HG03064 (cell line): ENCODE data around the gene C1QTNF2.

Experiments used
- ATAC-seq: cut with Tn5 transposase; IDR thresholded peaks from one replicate; pipeline ENCODE4 v1.9.1; 2021; ENCODE audit warnings: low read depth; ENCODE audit not compliant: unreplicated experiment

Gene C1QTNF2

DNA sequence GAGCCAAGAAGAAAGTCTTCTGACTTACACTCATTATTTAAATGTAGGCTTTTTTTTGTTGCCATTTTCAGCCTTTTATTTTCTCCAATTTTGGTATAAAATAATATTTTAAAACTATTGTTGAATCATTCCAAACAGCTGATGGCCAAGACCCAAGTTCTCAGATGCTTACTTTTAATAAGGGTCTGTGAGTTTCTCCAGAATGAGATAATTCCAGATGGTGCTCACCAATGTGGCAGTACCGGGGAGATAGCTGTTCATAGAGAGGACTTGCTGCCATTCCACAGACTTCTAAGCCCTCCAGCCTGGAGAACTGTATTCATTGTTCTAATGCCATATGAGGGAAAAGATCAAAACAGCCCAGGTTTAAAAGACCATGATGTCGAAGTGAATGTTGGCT is 5.3 kb upstream of the C1QTNF2 start:
- ATAC-seq = no peak

DNA sequence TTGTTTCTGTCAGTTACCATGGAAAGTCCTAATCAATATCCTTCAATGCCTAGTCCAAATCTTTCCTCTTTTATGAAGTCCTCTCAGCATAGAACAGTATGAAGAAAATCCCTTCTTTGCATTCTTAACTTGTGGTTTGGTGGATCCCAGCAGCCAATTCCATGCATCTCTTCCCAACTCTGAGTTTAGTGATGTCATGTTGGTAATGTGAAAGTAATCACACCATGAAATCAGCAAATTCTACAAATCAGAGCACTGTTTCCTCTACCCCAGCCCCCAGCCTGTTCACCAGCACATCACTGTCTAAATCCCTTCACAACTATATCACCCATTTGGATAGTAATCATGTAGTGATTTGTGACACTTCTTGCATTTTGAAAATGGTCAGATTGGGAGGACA is 4.7 kb upstream of the C1QTNF2 start:
- ATAC-seq = no peak

DNA sequence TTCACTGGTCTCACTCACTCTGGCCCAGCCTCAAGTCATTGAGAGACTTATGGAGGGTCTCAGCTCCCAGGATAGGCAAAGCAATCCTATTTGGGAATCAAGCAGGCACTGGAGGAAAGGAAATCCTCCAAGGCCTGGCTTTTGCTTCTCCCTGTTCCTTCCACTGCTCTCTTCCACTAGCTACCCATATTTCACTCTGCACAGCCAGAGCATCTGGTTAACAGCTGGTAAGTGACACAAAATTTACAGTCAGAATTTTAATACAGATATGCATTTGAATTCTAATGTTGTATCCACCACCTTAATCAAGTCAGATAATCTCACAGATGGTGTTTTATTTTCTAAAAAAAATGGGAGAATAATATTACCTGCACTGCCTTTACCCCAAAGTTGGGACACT is 868 bp upstream of the C1QTNF2 start:
- no peak for ATAC-seq

DNA sequence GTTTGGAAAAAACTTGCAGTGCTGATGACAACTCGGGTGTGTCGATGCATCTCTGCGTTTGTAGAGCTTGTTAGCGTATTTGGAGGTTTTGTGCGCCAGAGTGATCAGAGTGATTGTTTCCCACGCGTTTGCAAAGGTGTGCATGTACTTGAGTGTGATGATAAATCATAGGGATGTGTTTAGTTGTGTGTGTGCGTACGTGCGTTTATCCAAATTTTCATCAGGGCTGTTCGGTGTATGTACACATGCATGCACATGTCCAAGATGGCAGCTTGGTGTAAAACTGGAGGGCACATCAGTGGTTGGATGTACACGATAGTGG is 248 bp upstream of the C1QTNF2 start:
- no peak for ATAC-seq

DNA sequence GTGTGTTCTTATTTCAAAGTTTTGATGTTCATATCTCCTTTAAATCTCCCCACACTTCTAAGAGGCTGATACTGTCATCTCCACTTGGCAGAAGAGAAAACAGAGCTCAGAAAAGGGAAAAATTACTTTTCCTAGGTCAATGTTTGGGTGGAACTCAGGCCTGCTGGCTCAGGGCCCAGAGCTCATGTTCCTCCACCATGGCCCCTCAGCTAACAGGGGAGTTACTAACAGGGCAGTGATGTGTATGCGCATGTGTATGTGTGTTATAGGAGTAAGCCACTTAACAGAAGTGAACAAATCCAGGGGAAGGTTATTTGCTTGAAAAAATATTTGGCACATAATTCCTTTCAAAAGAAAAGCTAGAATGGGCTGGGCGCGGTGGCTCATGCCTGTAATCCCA is 2.5 kb downstream of the C1QTNF2 start:
- no peak for ATAC-seq

DNA sequence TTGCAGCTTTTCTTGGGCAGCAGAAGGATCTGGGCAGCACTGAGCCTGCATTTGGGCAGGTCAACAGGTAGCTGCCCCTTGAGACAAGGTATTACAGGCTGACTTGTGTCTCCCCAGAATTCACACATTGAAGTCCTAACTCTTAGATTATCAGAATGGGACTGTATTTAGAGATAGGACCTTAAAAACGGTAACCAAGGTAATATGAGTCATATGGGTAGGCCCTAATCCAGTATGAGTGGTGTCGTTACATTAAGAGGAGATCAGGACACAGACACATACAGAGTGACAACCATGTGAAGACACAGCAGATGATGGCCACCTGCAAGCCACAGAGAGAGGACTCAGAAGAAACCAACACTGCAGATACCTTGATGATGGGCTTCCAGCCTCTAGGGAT is 3.2 kb downstream of the C1QTNF2 start:
- no peak for ATAC-seq

DNA sequence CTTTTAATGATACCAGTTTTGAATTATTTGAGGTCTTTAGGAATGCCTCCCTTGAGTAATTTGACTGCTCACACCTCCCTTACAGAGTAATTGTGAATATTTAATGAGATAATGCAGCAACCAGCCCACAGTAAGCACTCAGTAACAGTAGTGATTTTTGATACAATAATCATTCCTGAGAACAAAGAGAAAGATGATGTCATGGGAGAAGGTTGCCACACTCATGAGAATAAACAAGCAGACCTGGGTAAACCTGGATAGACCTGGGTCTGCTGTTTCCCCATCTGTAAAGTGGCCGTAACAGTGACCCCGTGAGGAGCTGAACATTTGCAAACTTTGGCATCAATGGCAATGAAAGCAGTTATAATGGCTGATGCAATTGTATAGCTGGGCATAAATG is 4.2 kb downstream of the C1QTNF2 start:
- no peak for ATAC-seq

DNA sequence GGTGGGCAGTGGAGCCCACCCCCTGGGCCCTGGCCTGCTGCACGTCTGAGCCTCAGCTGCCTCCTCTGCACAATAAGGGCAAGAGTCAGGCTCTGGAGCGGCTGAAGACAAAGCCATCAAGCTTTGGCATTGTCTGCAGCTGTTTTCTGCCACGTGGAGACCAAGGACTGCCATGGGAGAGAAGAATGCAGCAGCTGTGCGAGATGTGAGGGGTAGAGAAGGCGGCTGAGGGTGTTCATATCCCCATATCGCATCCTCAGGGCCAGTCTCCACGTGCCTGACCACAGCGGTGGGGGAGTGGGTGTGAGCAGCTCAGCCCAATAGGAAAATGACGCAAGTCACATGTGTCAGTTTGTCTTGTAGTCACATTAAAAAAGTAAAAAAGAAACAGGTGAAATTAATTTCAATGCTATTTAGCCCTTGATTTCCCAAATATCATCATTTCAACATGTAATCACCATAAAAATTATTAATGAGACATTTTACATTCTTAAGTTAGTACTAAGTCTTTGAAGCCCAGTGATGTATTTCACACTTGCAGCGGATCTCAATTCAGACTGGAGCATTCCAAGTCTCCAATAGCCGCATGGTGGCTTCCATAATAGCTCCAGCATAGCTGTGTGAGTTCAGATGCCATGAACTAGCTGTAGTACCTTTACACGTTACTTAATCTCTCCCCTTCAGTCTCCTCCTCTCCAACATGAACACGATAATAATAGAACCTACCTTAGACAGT is 6.6 kb downstream of the C1QTNF2 start:
- ATAC-seq = no peak

DNA sequence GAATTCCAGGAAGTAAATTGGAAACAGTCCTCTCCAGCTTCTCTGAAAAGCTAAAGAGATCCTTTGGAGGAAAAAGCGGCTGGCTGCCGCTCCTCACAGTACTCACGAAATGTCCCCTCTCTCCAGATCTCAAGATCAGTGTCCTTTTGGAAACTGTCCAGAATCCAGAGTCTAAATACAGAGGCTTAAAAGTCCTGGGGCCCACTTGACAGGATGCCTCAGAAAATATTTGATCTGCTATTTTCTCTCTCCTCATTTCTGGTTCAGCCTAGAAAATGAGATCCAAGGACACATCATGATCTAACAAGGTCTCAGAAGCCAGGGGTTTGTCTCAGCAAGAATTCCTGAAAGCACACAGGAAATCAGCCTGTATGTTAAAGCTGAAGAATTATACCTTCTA is 7.2 kb downstream of the C1QTNF2 start:
- ATAC-seq = no peak

DNA sequence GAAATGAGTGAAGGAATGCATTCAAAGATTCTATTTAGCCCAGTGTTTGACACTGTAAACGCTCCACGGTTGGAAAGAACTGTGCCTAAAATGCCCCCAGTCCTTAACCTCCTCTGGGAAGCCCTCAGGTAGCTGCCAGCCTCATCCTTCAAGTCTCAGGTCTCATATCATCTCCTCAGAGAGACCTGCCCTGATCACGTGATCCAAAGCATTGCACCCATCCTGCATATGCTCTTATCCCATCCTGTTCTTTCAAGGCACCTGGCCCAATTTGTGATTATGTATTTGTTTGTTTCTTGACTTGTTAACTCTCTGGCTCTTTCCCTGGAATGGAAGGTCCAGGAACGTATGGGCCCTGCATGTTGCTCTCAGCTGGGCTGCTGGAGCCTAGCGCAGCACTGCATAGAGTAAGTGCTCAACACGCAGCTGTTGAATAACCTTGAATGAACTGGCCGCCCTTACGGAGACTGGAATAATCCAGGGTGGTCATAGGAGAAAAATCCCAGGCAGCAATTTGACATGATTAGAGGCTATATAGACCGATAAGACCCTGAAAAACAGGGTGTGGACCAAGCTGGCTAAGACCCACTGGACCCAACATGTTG is 8.7 kb downstream of the C1QTNF2 start:
- ATAC-seq = no peak

DNA sequence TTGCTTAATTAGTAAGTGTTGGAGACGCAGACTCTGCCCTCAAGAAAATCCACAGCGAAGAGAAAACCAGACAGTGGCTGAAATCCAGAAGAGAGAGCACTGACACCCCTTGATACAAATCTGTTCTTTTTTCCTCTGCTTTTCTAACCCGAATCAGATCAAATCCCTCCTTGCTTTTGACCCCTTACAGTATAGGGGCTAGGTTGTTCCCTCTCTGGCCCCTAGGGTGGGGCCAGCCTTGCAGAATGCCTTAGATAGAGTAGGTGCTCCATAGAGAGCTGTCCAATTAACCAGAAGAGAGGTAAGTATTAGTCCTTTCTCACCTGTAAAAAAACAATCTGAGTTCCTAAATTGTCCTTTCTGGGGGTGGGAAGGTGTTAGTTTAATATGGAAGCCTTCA is 10.1 kb downstream of the C1QTNF2 start:
- ATAC-seq = no peak

DNA sequence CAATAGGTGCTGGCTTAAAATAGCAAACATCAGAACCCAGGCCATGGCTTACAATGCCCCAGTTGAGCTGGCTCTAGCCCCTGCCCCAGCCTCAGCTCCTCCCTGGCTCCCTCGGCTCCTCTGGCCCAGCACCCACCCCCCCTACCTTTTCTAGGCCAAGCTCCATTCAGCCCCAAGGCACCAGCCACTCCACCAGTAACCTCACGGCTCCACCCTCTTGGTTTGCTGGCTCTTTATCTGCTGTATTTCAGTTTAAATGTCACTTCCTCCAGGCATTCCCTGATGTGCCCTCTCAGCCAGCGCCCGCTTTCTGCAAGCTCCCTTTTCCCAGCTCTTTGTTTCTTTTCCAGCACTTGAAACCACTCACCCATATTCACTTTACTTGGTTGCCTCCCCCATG is 10.6 kb downstream of the C1QTNF2 start:
- ATAC-seq = no peak

DNA sequence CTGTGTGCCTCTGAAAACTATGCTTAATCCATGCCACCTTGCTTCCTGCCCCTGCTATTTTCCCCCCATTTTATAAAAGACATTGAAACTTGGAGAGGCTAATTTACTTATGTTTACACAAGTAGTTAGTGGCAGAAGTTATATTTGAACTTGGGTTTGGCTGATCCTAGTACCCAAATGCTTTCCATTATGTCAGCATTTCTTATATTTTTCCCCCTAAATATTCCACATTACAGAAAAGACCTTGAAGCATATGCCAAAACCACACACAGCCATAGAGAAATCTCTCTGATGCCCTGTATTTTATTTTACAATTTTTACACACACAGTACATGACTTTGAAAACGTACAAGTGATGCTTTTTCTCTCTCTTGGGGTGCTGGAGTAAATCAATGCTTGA is 11.2 kb downstream of the C1QTNF2 start:
- no peak for ATAC-seq

DNA sequence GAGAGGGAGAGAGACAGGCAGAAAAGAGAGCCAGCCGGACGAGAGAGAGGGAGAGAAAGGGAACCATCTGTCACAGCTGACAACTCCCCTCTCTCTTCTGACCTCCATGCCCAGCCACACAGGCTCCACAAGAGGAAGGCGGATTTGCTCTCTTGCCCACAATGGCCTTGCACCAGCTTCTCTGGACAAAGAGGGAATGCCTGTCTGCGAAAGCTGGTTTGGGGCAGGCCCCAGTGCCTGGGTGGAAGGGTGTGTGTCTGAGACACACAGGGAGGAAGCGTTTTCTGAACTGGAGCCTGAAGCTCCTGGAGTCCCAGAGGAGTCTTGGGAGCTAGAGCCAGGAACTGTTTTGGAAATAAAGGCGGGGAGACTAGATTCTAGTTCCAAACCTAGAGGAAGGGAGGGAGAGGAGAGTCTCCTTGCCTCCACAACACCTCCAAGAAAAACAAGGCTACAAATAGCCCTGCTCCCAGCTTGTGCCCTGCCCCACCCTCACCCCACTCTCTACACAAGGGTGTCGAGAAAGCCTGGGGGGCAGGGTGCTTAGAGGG is 12.5 kb downstream of the C1QTNF2 start:
- ATAC-seq = no peak

DNA sequence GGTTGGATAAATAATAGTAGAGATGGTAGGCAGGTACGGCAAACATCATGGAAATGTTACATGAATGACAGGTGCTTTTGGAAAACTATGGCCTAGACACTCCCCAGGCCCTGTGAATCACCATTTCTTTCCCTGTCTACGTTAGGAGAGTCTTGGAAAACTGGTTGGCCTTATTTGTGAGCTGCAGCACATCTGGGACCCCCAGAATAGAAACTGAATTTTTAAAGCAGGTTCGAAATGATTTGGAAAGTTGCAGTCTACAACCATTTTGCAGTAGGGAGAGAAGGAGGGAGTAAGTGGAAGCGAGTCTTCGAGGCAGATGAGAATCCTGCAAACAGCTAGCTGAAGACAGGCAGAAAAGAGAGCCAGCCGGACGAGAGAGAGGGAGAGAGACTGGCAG is 13.0 kb downstream of the C1QTNF2 start:
- no peak for ATAC-seq

DNA sequence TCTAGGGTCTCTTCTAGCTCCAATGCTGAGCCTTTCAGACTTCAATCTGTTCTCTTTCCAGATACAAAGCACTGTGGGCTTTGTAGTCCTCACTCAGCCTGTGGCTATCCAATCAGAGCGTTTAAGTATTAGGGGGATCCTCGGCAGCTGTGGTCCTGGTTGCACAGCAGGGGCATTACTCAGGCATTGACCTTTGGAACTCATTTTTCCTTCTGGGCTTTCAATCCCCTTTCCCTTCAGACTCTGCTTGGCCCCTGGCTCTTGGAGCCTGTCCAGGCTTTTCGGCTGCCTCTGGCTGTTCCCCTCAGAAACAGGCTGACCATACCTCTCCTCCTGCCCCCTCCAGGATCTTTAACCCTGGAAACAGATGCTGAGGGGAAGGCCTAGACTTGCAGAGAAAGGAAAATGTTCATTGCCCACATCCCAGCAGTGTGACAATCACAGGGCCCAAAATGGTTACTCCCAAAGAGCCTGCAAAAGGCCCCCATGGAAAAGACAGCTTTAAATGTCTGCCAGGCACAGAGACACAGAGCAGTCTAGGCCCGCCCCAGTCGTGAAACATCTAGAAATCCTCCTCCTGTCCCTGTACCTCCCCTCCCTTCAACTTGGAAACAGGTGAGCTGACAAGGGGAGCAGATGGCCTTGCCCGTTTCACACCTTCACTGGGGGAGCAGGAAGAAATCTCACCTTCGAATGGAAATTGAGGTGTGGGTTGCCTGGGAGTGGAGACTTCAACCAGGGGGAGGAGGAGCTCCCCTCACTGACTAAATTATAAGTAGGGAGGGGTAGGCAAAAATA is 13.7 kb downstream of the C1QTNF2 start:
- ATAC-seq = no peak

DNA sequence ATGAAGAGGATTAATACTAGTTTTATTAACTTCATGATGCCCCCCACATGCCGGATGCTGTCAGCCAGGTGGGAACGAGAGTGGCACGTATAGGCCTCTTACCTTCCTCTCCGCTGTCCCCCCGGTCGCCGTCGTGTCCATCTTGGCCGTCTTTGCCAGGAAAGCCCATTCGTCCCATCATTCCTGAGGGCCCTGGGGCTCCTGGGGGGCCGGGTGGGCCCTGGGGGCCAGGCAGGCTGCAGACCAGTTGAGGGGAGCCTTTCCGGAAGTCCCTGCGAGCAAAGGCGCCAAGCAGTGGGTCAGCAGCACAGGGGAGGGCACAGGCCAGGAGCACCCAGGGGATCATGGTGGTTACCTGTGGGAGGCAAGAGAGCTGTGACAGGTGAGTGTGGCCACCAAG is 15.8 kb downstream of the C1QTNF2 start:
- no peak for ATAC-seq

DNA sequence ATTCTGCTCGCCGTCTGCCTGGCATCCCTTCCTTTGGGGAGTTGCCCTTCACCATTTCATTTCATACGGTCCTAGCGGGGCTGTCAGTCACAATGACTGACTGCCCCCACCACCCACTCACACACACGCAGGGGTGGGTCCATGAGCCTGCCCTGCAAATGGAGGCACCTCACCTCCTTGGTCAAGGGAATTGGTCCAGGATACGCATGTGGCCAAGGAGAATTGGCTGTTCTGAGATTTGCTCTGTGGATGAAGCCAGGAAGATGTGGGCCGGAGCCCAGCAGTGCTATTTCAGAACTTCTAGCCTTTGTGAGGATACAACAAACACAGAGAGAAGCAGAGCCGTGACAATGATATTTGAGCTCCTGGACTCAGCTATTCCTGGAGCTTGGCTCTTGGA is 17.0 kb downstream of the C1QTNF2 start:
- no peak for ATAC-seq

DNA sequence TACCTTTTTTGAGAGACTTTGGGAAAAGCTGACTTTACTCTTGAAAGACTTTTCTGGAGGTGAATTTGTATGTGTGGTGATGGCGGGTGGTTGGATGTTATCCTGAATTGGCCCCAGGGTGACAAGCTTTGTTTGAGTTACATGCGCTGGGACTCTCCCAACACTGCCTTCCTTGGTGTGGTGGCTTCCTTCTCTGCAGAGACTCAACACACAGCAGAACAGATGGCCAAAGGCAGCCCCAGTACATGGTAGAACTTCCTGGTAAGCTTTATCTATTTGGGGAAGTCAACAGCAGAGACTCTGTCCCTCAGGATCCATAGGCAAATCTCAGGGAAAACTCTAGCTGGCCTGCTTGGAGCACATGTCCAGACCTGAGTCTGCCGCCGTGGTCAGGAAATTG is 18.1 kb downstream of the C1QTNF2 start:
- ATAC-seq = no peak

DNA sequence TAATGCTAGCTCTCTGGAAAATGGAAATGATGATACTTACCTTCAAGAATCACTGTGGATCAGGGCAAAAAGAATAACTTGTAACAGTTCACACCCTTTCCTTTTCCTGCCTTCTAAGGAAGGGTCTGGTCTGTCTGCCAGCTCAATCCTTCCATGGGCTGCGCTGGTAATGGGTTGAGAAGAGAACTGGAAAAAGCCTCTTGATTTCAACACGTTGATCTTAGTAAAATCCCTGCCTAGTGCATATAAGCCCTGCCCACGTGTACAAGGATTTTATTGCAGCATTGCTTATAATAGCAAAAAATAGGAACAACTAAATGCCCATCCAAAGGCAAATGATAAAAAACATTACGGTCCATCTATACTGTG is 20.5 kb downstream of the C1QTNF2 start:
- no peak for ATAC-seq

DNA sequence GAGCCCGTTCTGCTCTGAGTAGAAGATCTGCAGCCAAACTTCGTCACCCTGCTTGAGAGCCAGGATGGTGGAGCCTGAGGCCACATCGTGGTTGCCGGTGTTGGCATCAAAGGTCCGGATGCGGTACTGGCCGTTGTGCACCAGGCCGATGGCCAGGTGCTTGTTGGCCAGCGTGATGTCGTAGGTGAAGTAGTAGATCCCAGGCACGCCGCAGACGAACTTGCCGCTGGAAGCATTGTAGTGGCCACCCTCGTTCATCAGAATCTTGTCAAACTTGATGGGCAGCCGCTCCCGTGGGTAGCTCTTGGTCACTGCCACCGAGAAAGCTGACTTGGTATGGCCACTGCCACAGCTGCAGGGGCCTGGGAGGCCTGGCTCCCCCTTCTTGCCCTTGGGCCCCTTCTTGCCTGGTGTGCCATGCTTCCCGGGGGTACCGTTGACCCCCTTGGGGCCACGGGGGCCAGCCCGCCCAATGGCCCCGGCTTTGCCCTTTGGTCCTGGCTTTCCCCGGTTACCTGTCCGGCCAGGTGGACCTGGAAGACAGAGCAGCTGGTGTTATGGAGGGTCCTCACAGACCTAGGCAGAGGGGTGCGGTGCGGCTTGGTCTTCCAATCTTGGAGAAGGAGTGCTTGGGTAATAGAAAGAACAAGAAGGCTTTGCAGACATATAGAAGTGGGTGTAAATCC is 21.0 kb downstream of the C1QTNF2 start:
- ATAC-seq = no peak
